KOPT-K1 (cell line): Measurements from ENCODE around the gene PKP2.

Source experiments
- H3K27ac ChIP-seq: fragments of 200-600 bp; sonication (generic); 2 replicates; pipeline ENCODE4 v1.5.1; 2016; ENCODE audit warnings: antibody characterized with exemption, mild to moderate bottlenecking, low read depth, low read length; ENCODE audit not compliant: poor library complexity, severe bottlenecking
- H3K36me3 ChIP-seq: fragments of 200-600 bp; sonication (generic); 2 replicates; pipeline ENCODE4 v1.5.1; 2017; ENCODE audit warnings: antibody characterized with exemption, mild to moderate bottlenecking, low read length, moderate library complexity; ENCODE audit not compliant: insufficient read depth
- H3K9me3 ChIP-seq: fragments of 200-600 bp; sonication (generic); 2 replicates; pipeline ENCODE4 v1.5.1; 2017; ENCODE audit warnings: antibody characterized with exemption, low read length, mild to moderate bottlenecking; ENCODE audit not compliant: insufficient read depth, poor library complexity, severe bottlenecking

The PKP2 gene

GRCh38 chr12:32777691-32778175 is 118.8 kb downstream of the PKP2 start:
- Histone ChIP-seq H3K27ac (no peak overlapping the region), H3K36me3 (no peaks in the 10 kb centered on the region)

DNA sequence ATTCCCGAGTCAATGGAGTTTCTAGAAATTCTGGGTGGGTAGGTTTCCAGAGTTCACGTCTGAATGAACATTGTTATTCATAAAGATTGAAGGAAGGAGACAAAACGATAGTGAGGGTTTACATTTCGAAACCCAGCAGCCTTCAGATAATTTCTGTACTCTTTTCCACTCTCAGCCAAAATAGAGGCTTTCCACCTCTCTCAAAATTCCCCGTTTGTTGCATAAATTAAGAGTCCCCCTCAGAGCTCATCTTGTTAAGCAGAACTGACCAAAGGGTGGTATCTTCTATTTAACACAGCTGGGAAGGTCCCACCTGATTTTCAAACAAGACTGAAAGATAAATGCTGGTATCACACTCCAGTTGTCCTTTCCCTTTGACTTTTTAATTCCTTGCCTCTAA is 119.4 kb downstream of the PKP2 start:
- Histone ChIP-seq H3K9me3 (no peaks in the 10 kb centered on the region), H3K36me3 (no peaks in the 10 kb centered on the region), H3K27ac (no peak overlapping the region)

More at GRCh38 chr12:32777691-32778175, 118.8 kb downstream of the PKP2 start:
- no peaks in the 10 kb centered on the region for H3K9me3 ChIP-seq

DNA sequence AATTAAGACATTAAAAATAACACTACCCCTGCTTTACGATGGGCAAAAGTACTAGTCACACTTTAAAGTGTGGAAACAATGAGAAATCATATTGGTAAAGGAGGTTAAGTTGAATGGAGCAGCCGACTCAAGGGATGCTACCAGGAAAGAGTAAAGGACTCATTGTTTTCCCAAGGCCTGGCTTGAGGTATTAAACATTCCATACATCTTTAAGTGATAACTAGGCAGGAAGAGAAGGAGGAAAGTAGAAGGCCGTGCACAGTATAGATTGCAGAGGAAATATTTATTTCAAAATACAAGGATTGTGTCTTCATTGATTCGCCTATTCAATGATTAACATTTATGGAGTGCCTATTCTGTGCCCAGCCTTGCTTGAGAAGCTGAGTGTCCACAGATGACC is 120.3 kb downstream of the PKP2 start:
- H3K9me3 ChIP-seq = no peaks in the 10 kb centered on the region
- H3K27ac ChIP-seq = no peak overlapping the region
- H3K36me3 ChIP-seq = no peaks in the 10 kb centered on the region

- no peak overlapping the region for H3K27ac ChIP-seq
These were observed 122.9 kb downstream of the PKP2 start for GRCh38 chr12:32773691-32774090.

DNA sequence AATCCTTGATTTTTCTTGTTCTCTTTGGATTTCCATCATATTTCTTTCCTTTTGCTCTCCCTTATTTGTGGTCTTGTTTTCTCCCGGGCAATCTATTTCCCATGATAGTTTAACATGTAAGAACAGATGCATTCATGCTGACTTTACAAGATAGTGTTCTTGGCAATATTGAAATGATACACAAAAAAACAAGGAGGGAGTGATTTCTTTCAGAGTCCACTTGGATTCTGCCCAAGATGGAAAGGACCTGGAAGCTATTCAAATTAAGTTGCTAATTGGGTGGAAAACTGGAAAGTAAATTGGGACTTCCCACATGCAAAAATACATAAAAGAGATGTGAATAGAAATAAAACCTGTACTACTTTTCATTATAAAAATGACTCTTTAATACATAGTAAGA is 126.4 kb downstream of the PKP2 start:
- H3K27ac ChIP-seq = no peak overlapping the region
- H3K9me3 ChIP-seq = no peaks in the 10 kb centered on the region
- H3K36me3 ChIP-seq = no peaks in the 10 kb centered on the region

More at GRCh38 chr12:32773691-32774090, 122.9 kb downstream of the PKP2 start:
- Histone ChIP-seq H3K36me3 (no peaks in the 10 kb centered on the region), H3K9me3 (no peaks in the 10 kb centered on the region)

DNA sequence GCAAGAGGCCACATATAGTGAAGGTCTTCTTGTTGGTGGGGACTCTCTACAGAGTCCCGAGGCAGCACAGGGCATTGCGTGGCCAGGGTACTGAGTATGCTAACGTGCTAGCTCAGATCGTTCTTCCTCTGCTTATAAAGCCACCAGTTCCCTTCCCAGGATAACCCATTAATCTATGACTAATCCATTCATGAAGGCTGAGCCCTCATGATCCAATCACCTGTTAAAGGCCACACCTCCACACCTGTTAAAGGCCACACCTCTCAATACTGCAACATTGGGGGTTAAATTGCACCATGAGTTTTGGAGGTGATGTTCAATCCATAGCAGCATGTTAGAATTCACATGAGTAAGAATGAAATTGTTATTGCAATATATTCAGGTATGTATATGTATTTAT is 128.1 kb downstream of the PKP2 start:
- no peak overlapping the region for H3K27ac ChIP-seq
- no peaks in the 10 kb centered on the region for H3K9me3 ChIP-seq
- H3K36me3 ChIP-seq = no peaks in the 10 kb centered on the region

- Histone ChIP-seq H3K36me3 (no peaks in the 10 kb centered on the region), H3K9me3 (no peaks in the 10 kb centered on the region), H3K27ac (no peak overlapping the region)
These were observed 130.7 kb downstream of the PKP2 start for GRCh38 chr12:32765906-32766305.

DNA sequence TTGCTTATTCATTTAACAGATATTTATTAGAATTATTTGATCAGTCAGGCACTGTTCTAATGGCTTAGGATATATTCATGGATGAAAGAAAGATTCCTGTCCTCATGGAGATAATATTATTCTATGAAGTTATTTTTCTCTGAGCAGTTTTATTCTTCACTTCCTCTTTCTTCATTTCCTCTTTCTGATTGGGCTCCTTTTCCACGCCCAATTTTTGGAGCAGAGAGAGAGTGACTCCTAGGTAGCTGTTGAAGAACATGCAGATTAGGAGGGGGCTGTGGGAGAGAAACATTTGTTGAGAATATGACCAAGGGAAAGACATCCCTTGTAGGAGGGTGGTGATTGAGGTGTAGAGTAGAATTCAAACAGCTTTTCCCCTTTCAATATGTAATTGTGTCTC is 134.9 kb downstream of the PKP2 start:
- H3K27ac ChIP-seq = no peak overlapping the region
- H3K9me3 ChIP-seq = no peaks in the 10 kb centered on the region
- H3K36me3 ChIP-seq = no peaks in the 10 kb centered on the region

DNA sequence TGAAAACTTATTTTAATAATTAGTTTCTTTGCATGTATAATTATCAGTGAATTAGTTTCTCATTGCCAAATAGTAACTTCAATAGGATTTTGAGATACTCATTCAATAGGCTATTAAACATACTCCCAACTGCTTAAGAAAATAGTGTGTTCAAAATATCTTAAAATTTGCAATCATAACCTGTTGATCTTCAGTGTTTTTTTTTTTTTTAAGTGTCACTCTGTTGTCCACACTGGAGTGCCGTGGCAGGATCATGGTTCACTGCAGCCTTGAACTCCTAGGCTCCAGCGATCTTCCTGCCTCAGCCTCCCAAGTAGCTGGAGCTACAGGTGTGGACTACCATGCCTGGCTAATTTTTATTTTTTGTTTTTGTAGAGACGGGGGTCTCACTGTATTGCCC is 139.4 kb downstream of the PKP2 start:
- Histone ChIP-seq H3K27ac (no peak overlapping the region), H3K9me3 (no peaks in the 10 kb centered on the region), H3K36me3 (peaks cover 21% of the 10 kb centered on the region)

GRCh38 chr12:32756476-32757066 is 140.0 kb downstream of the PKP2 start:
- Histone ChIP-seq H3K36me3 (peaks cover 27% of the 10 kb centered on the region), H3K9me3 (no peaks in the 10 kb centered on the region), H3K27ac (no peak overlapping the region)

GRCh38 chr12:32755654-32756475 is 140.7 kb downstream of the PKP2 start, which contains the start of gene YARS2:
Gene YARS2 (minus strand): TSS chr12:32755897. CDS start chr12:32755874, 23 bp downstream.
- Histone ChIP-seq H3K27ac (peak within 1 kb of the TSS; percentile 79), H3K9me3 (no peaks in the 10 kb centered on the region), H3K36me3 (peaks cover 34% of the 10 kb centered on the region)

GRCh38 chr12:32755051-32755653 is 141.4 kb downstream of the PKP2 start:
- peaks cover 42% of the 10 kb centered on the region for H3K36me3 ChIP-seq
- no peaks in the 10 kb centered on the region for H3K9me3 ChIP-seq
- H3K27ac ChIP-seq = peak overlapping the region; percentile 79

- peaks cover 52% of the 10 kb centered on the region for H3K36me3 ChIP-seq
- H3K27ac ChIP-seq = no peak overlapping the region
- H3K9me3 ChIP-seq = no peaks in the 10 kb centered on the region
These were observed 142.5 kb downstream of the PKP2 start for GRCh38 chr12:32754111-32754510.

- H3K9me3 ChIP-seq = no peaks in the 10 kb centered on the region
- H3K36me3 ChIP-seq = peaks cover 57% of the 10 kb centered on the region
- no peak overlapping the region for H3K27ac ChIP-seq
These were observed 143.0 kb downstream of the PKP2 start for GRCh38 chr12:32753605-32754004.

DNA sequence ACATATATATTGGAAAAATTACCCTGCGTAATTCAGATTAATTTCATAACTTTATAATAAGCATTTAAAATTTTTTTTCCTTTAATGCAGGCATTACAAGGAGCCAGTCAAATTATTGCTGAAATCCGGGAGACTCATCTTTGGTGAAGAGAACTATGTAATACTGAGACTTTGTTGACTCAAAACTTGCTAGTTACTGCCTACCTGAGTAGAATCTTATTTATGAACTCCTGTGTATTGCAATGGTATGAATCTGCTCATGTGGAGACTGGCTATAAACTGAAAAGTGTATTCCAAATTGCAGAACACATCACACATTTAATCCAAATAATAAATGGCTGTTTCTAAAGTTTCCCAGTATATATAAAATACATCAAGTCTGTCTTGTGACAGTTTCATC is 153.3 kb downstream of the PKP2 start:
- H3K36me3 ChIP-seq = peaks cover 100% of the 10 kb centered on the region
- no peaks in the 10 kb centered on the region for H3K9me3 ChIP-seq
- H3K27ac ChIP-seq = no peak overlapping the region
